ENCODE measurements around the gene TACR1.
"Not testable (repeated sequence)": the region's sequence is repeated elsewhere in the genome, so short reads cannot be mapped to it uniquely, and the experiment has no call there.

The TACR1 gene

GRCh38 chr2:75194184-75194868 is 5.0 kb downstream of the TACR1 start:
- no peak for DNase-seq (ENCODE audit: low read depth)

GRCh38 chr2:75192496-75192895 is 6.8 kb downstream of the TACR1 start:
- DNase-seq (ENCODE audit: low read depth) = no peak

- DNase-seq (ENCODE audit: low read depth) = no peak
These were observed 8.9 kb downstream of the TACR1 start for GRCh38 chr2:75190271-75190990.

- no peak for DNase-seq (ENCODE audit: low read depth)
These were observed 12.5 kb downstream of the TACR1 start for GRCh38 chr2:75186821-75187220.

- no peak for DNase-seq (ENCODE audit: low read depth)
These were observed 16.7 kb downstream of the TACR1 start for GRCh38 chr2:75182606-75183005.

- no peak for DNase-seq (ENCODE audit: low read depth)
These were observed 18.8 kb downstream of the TACR1 start for GRCh38 chr2:75180476-75180875.

- no peak for DNase-seq (ENCODE audit: low read depth)
These were observed 21.9 kb downstream of the TACR1 start for GRCh38 chr2:75177427-75177826.

- no peak for DNase-seq (ENCODE audit: low read depth)
These were observed 23.9 kb downstream of the TACR1 start for GRCh38 chr2:75175456-75175855.

- DNase-seq (ENCODE audit: low read depth) = no peak
These were observed 24.3 kb downstream of the TACR1 start for GRCh38 chr2:75174981-75175380.

- no peak for DNase-seq (ENCODE audit: low read depth)
These were observed 24.8 kb downstream of the TACR1 start for GRCh38 chr2:75174519-75174918.

- DNase-seq (ENCODE audit: low read depth) = no peak
These were observed 25.6 kb downstream of the TACR1 start for GRCh38 chr2:75173740-75174139.

GRCh38 chr2:75171423-75171822 is 27.9 kb downstream of the TACR1 start:
- DNase-seq (ENCODE audit: low read depth) = not testable (repeated sequence)

- no peak for DNase-seq (ENCODE audit: low read depth)
These were observed 28.4 kb downstream of the TACR1 start for GRCh38 chr2:75170889-75171288.

- DNase-seq (ENCODE audit: low read depth) = no peak
These were observed 31.1 kb downstream of the TACR1 start for GRCh38 chr2:75168186-75168585.

- DNase-seq (ENCODE audit: low read depth) = no peak
These were observed 32.8 kb downstream of the TACR1 start for GRCh38 chr2:75166491-75166890.

GRCh38 chr2:75162897-75163296 is 36.4 kb downstream of the TACR1 start:
- no peak for DNase-seq (ENCODE audit: low read depth)

GRCh38 chr2:75162259-75162658 is 37.1 kb downstream of the TACR1 start:
- no peak for DNase-seq (ENCODE audit: low read depth)

- no peak for DNase-seq (ENCODE audit: low read depth)
These were observed 41.9 kb downstream of the TACR1 start for GRCh38 chr2:75157435-75157834.

GRCh38 chr2:75155115-75155514 is 44.2 kb downstream of the TACR1 start:
- DNase-seq (ENCODE audit: low read depth) = peak; percentile 18

GRCh38 chr2:75153221-75153620 is 46.1 kb downstream of the TACR1 start:
- no peak for DNase-seq (ENCODE audit: low read depth)

- not testable (repeated sequence) for DNase-seq (ENCODE audit: low read depth)
These were observed 47.1 kb downstream of the TACR1 start for GRCh38 chr2:75152243-75152642.

- not testable (repeated sequence) for DNase-seq (ENCODE audit: low read depth)
These were observed 51.4 kb downstream of the TACR1 start for GRCh38 chr2:75147884-75148283.

- DNase-seq (ENCODE audit: low read depth) = peak; percentile 60
These were observed 52.6 kb downstream of the TACR1 start for GRCh38 chr2:75146606-75147332.

Data from GM04503 (cell line).